Left renal cortex interstitium (tissue), 4 donors: ENCODE data around the gene THOP1. TPM values are rescaled to one million over a fixed set of nuclear protein-coding genes. Genes with fewer than 3 reads are reported as not detected.

ENCODE experiments used
- DNase-seq, 4 donors: peaks; one replicate each; pipeline ENCODE4 v3.0.0-alpha.2; 2013; ENCODE audit warnings: low read depth in 4 of 4, low spot score in 2 of 4, missing footprints in 1 of 4
- polyA plus RNA-seq, 4 donors: library from polyadenylated mRNA; unstranded; fragments of 120-200 nt; gene quantifications; one replicate each; pipeline ENCODE4 v1.2.1, GENCODE V29; 2013; ENCODE audit not compliant: insufficient read length in 4 of 4

THOP1 gene
- polyA plus RNA-seq, 4 donors = 39.5 to 66.8 (median 53.9) TPM

- no peak for DNase-seq
Measured at GRCh38 chr19:2846180-2846894, 61.0 kb downstream of the THOP1 start.

- DNase-seq = no peak
Measured at GRCh38 chr19:2847507-2847906, 62.2 kb downstream of the THOP1 start.

GRCh38 chr19:2848616-2849015 is 63.3 kb downstream of the THOP1 start:
- DNase-seq = no peak

- no peak for DNase-seq
Measured at GRCh38 chr19:2850256-2850925, 65.1 kb downstream of the THOP1 start.

GRCh38 chr19:2852598-2852997 is 67.3 kb downstream of the THOP1 start:
- no peak for DNase-seq

GRCh38 chr19:2853015-2853606 is 67.8 kb downstream of the THOP1 start:
- no peak for DNase-seq

- no peak for DNase-seq
Measured at GRCh38 chr19:2854849-2855248, 69.5 kb downstream of the THOP1 start.

GRCh38 chr19:2856457-2857050 is 71.3 kb downstream of the THOP1 start:
- DNase-seq = no peak

- no peak for DNase-seq
Measured at GRCh38 chr19:2858864-2859263, 73.6 kb downstream of the THOP1 start.

- no peak for DNase-seq
Measured at GRCh38 chr19:2863816-2864215, 78.5 kb downstream of the THOP1 start.

Other genes starting within 250 kb of the THOP1 start
- 1 to 10 TPM; 5.2 to 7.7 (median 7.0) TPM for gene GNG7, start 82.8 kb upstream of the THOP1 start, polyA plus RNA-seq
- 1 to 10 TPM; 2.5 to 5.0 (median 3.4) TPM for gene DIRAS1, start 64.1 kb upstream of the THOP1 start, polyA plus RNA-seq
- 10 to 100 TPM; 25.4 to 39.0 (median 29.7) TPM for gene SLC39A3, start 45.5 kb upstream of the THOP1 start, polyA plus RNA-seq
- gene SGTA, start 2.2 kb upstream of the THOP1 start, polyA plus RNA-seq = 10 to 100 TPM; 45.4 to 74.1 (median 64.4) TPM
- 10 to 100 TPM in 2 of 4 donors, 1 to 10 TPM in 2; 8.1 to 11.1 (median 9.4) TPM for gene ZNF554, start 34.4 kb downstream of the THOP1 start, polyA plus RNA-seq
- 10 to 100 TPM; 11.0 to 14.3 (median 12.0) TPM for gene ZNF555, start 56.0 kb downstream of the THOP1 start, polyA plus RNA-seq
- gene ZNF556, start 81.8 kb downstream of the THOP1 start, polyA plus RNA-seq = 1 to 10 TPM in 1 of 4 donors, under 1 TPM in 3; 0.43 to 1.1 (median 0.74) TPM
- 1 to 10 TPM; 5.9 to 9.4 (median 7.1) TPM for gene ZNF57, start 115.4 kb downstream of the THOP1 start, polyA plus RNA-seq
- 1 to 10 TPM; 7.2 to 8.5 (median 7.8) TPM for gene ZNF77, start 159.5 kb downstream of the THOP1 start, polyA plus RNA-seq
- gene TLE6, start 192.1 kb downstream of the THOP1 start, polyA plus RNA-seq = 10 to 100 TPM in 3 of 4 donors, 1 to 10 TPM in 1; 6.4 to 11.4 (median 10.5) TPM
- 10 to 100 TPM; 28.8 to 52.5 (median 44.5) TPM for gene TLE2, start 243.8 kb downstream of the THOP1 start, polyA plus RNA-seq